Naive thymus-derived CD4-positive, alpha-beta T cell (primary cell): ENCODE data around the gene FAM83D. TPM values are rescaled to one million over a fixed set of nuclear protein-coding genes. Genes with fewer than 3 reads are reported as not detected.

Experiments used
- ATAC-seq: fragments of 150-1000 bp; cut with Tn5 transposase; 2 replicates; pipeline ENCODE4 v1.10.0; 2021; ENCODE audit warnings: mild to moderate bottlenecking, moderate library complexity
- CTCF ChIA-PET: fragments of 350-600 bp; sonication (Branson Sonifier 250); formaldehyde crosslinking; loops from one replicate; lab custom pipeline; 2021; ENCODE audit warnings: antibody characterized with exemption; lab: Charles Lee
- POLR2A ChIA-PET: fragments of 350-600 bp; sonication (Branson Sonifier 250); formaldehyde crosslinking; loops from one replicate; lab custom pipeline; 2021; ENCODE audit warnings: antibody characterized with exemption, inconsistent platforms; lab: Charles Lee
- DNase-seq, 9 donors: peaks; one replicate each; pipeline versions ENCODE4 v3.0.0 to v3.0.0-alpha.2; 2020 to 2022; ENCODE audit warnings: mixed read lengths in 1 of 9
- H3K27ac ChIP-seq: one replicate; pipeline ENCODE4 v1.7.0; 2013; ENCODE audit warnings: mild to moderate bottlenecking, low read depth, low read length, moderate library complexity
- H3K27me3 ChIP-seq, 2 donors: one replicate each; pipeline ENCODE4 v1.7.0; 2013; ENCODE audit warnings: low read length in 2 of 2, mild to moderate bottlenecking in 2 of 2, moderate library complexity in 2 of 2; ENCODE audit not compliant: control insufficient read depth in 2 of 2, insufficient read depth in 2 of 2
- H3K36me3 ChIP-seq, 3 experiments: 1 replicate in 2 of 3; 2 replicates in 1 of 3; pipeline ENCODE4 v1.7.0; 2013; ENCODE audit warnings: low read length in 3 of 3, mild to moderate bottlenecking in 3 of 3, moderate library complexity in 1 of 3; ENCODE audit not compliant: insufficient read depth in 3 of 3, control insufficient read depth in 2 of 3
- H3K4me1 ChIP-seq, 2 donors: one replicate each; pipeline ENCODE4 v1.7.0; 2013; ENCODE audit warnings: low read length in 2 of 2, mild to moderate bottlenecking in 2 of 2, moderate library complexity in 1 of 2; ENCODE audit not compliant: control insufficient read depth in 2 of 2, insufficient read depth in 2 of 2
- H3K4me3 ChIP-seq: 2 replicates; pipeline ENCODE4 v1.7.0; 2013; ENCODE audit warnings: mild to moderate bottlenecking, low read length
- H3K9me3 ChIP-seq, 3 experiments: 1 replicate in 2 of 3; 2 replicates in 1 of 3; pipeline ENCODE4 v1.7.0; 2013; ENCODE audit warnings: low read length in 3 of 3; ENCODE audit not compliant: control insufficient read depth in 2 of 3
- H3K27ac Mint-ChIP-seq, 9 donors: one replicate each; pipeline ENCODE4 v1.8.0; 2020 to 2022; ENCODE audit warnings: mixed read lengths in 9 of 9, mild to moderate bottlenecking in 8 of 9, moderate library complexity in 5 of 9, inconsistent platforms in 2 of 9
- H3K27me3 Mint-ChIP-seq, 5 donors: one replicate each; pipeline ENCODE4 v1.8.0; 2021 to 2022; ENCODE audit warnings: mixed read lengths in 5 of 5, mild to moderate bottlenecking in 1 of 5
- H3K36me3 Mint-ChIP-seq, 5 donors: one replicate each; pipeline ENCODE4 v1.8.0; 2020 to 2022; ENCODE audit warnings: mixed read lengths in 5 of 5, mild to moderate bottlenecking in 3 of 5, inconsistent platforms in 1 of 5
- H3K4me1 Mint-ChIP-seq, 7 donors: one replicate each; pipeline ENCODE4 v1.8.0; 2020 to 2022; ENCODE audit warnings: mixed read lengths in 7 of 7, mild to moderate bottlenecking in 3 of 7, inconsistent platforms in 1 of 7
- H3K4me3 Mint-ChIP-seq, 10 donors: one replicate each; pipeline ENCODE4 v1.8.0; 2020 to 2022; ENCODE audit warnings: mild to moderate bottlenecking in 10 of 10, mixed read lengths in 10 of 10, moderate library complexity in 6 of 10, inconsistent platforms in 2 of 10
- H3K9me3 Mint-ChIP-seq, 11 donors: one replicate each; pipeline ENCODE4 v1.8.0; 2020 to 2022; ENCODE audit warnings: mixed read lengths in 11 of 11, mild to moderate bottlenecking in 4 of 11, inconsistent platforms in 1 of 11, moderate library complexity in 1 of 11
- intact Hi-C, 2 donors: fragments of 100-400 bp; cut with micrococcal nuclease; formaldehyde crosslinking; loops; one replicate each; pipeline ENCODE4 v1.15.1; 2023
- polyA plus RNA-seq, 2 donors: library from polyadenylated mRNA; unstranded; fragments of 300-500 nt; fragmentation: Illumina TruSeq; gene quantifications; one replicate each; pipeline ENCODE4 v1.2.3, GENCODE V29; 2021
- total RNA-seq, 6 experiments: library from RNA in 5 of 6; stranded (reverse) in 5 of 6; gene quantifications; 1 replicate in 5 of 6; 2 replicates in 1 of 6; pipeline ENCODE4 v1.2.3 and lab custom pipeline; 2021 to 2026

The FAM83D gene
- total and polyA plus RNA-seq, 7 experiments from 2014 or later = 0.82 to 11.1 (median 1.8) TPM

DNA sequence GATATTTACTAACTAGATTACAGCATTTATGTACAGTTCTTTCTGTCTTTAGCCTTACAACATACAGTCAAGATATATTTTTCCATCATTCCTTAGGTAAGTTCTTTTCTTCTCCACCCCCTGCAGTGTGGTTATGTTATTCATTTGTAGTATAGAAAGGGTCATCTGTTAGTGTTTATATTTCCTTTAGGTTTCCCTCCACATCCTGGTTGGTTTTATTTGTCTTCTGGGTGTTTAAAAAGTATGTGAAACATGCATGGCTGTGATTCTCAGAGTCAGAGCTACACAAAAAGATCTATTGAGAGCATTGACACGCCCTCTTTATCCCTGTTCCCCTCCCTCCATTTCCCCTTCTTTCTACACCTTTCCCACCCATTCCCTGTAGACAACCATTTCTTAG lies 56.1 kb downstream of the FAM83D start:
- peaks cover 0 to 19% (median 6%) of the 10 kb centered on the region in 7 donors for H3K4me1 Mint-ChIP-seq
- Histone ChIP-seq H3K27ac (no peak overlapping the region), H3K4me1 (no peaks in the 10 kb centered on the region), H3K4me3 (no peak overlapping the region), H3K27me3 (no peaks in the 10 kb centered on the region), H3K9me3 (no peaks in the 10 kb centered on the region), H3K36me3 (peaks cover 0 to 18% (median 0%) of the 10 kb centered on the region in 3 experiments)
- intact Hi-C loops = no loop called here
- H3K27ac Mint-ChIP-seq = no peak overlapping the region
- POLR2A ChIA-PET = no interaction called here
- no peak overlapping the region for H3K4me3 Mint-ChIP-seq
- H3K9me3 Mint-ChIP-seq = no peaks in the 10 kb centered on the region
- CTCF ChIA-PET = interaction anchor here (1.6 kb wide), 1 partner anchor 98 kb away, joined by 4 read pairs; no protein-coding TSS in a partner anchor
- no peak for DNase-seq
- H3K27me3 Mint-ChIP-seq = no peaks in the 10 kb centered on the region
- H3K36me3 Mint-ChIP-seq = peaks cover 4 to 18% (median 5%) of the 10 kb centered on the region in 5 donors
- ATAC-seq = no peak

DNA sequence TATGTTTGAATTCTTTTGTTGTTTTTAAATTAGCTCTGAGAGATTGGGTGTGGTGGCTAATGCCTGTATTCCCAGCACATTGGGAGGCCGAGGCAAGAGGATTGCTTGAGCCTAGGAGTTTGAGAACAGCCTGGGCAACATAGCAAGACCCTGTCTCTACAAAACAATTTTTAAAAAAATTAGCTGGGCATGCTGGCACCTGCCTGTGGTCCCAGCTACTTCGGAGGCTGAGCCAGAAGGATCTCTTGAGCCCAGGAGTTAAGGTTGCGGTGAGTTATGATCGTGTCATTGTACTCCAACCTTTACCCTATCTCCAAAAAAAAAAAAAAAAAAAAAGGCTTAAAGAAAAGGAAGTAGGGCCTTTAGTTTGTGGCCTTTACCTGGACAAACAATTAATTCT lies 58.8 kb downstream of the FAM83D start:
- H3K4me1 ChIP-seq = no peaks in the 10 kb centered on the region
- no peaks in the 10 kb centered on the region for H3K9me3 Mint-ChIP-seq
- no peaks in the 10 kb centered on the region for H3K9me3 ChIP-seq
- no peaks in the 10 kb centered on the region for H3K27me3 ChIP-seq
- H3K36me3 Mint-ChIP-seq = peaks cover 7 to 35% (median 19%) of the 10 kb centered on the region in 5 donors
- intact Hi-C loops = no loop called here
- H3K36me3 ChIP-seq = peaks cover 0 to 24% (median 0%) of the 10 kb centered on the region in 3 experiments
- H3K4me3 Mint-ChIP-seq = no peak overlapping the region
- DNase-seq = no peak
- ChIA-PET POLR2A (interaction anchor here (1.1 kb wide), 1 partner anchor 11 kb away, joined by 3 read pairs; no protein-coding TSS in a partner anchor), CTCF (interaction anchor here (0.9 kb wide), 1 partner anchor 64 kb away, joined by 4 read pairs; no protein-coding TSS in a partner anchor)
- no peak overlapping the region for H3K4me3 ChIP-seq
- no peak for ATAC-seq
- H3K27ac ChIP-seq = no peak overlapping the region
- H3K4me1 Mint-ChIP-seq = peaks cover 0 to 25% (median 6%) of the 10 kb centered on the region in 7 donors
- H3K27ac Mint-ChIP-seq = no peak overlapping the region
- no peaks in the 10 kb centered on the region for H3K27me3 Mint-ChIP-seq

GRCh38 chr20:38985603-38986170 lies 59.5 kb downstream of the FAM83D start:
- Histone ChIP-seq H3K4me3 (no peak overlapping the region), H3K36me3 (peaks cover 0 to 24% (median 0%) of the 10 kb centered on the region in 3 experiments), H3K27me3 (no peaks in the 10 kb centered on the region), H3K27ac (no peak overlapping the region), H3K4me1 (no peaks in the 10 kb centered on the region), H3K9me3 (no peaks in the 10 kb centered on the region)
- no peak for ATAC-seq
- intact Hi-C loops = no loop called here
- ChIA-PET POLR2A (interaction anchor here (0.8 to 1.1 kb wide), 2 partner anchors 11 to 31 kb away, joined by 3 read pairs; no protein-coding TSS in a partner anchor), CTCF (no interaction called here)
- Mint-ChIP-seq H3K36me3 (peaks cover 7 to 38% (median 21%) of the 10 kb centered on the region in 5 donors), H3K4me3 (no peak overlapping the region), H3K9me3 (no peaks in the 10 kb centered on the region), H3K4me1 (peaks cover 0 to 22% (median 5%) of the 10 kb centered on the region in 7 donors), H3K27me3 (no peaks in the 10 kb centered on the region), H3K27ac (no peak overlapping the region)
- DNase-seq = no peak

DNA sequence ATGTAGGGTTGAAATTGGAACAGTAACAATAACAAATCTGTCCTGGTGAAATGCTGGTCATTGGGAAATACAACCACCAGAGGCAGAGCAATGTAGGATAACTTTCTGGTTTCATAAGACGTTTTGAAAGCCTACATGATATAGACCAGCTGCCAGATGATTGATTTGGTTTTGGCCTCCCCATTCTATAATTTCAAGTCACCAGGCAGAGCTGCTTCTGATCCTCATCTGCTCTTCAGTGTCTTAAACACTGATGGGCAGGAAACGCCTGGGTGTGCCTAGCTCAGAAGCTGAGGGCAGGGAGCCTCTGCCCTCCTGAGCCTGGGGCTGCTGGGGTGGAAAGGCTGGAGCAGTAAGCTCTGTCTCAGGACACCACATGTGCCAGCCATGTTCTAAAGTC lies 60.4 kb downstream of the FAM83D start:
- peak overlapping the region in 1 of 9 donors; percentile 51 for H3K27ac Mint-ChIP-seq

GRCh38 chr20:38987777-38988176 lies 61.6 kb downstream of the FAM83D start:
- intact Hi-C loops = no loop called here

More for the DNA sequence above, 60.4 kb downstream of the FAM83D start:
- ATAC-seq = no peak
- Mint-ChIP-seq H3K4me1 (peaks cover 0 to 22% (median 5%) of the 10 kb centered on the region in 7 donors), H3K36me3 (peaks cover 7 to 42% (median 23%) of the 10 kb centered on the region in 5 donors), H3K4me3 (no peak overlapping the region), H3K27me3 (no peaks in the 10 kb centered on the region), H3K9me3 (no peaks in the 10 kb centered on the region)
- Histone ChIP-seq H3K27ac (no peak overlapping the region), H3K27me3 (no peaks in the 10 kb centered on the region), H3K36me3 (peaks cover 0 to 24% (median 1%) of the 10 kb centered on the region in 3 experiments), H3K9me3 (no peaks in the 10 kb centered on the region), H3K4me1 (no peaks in the 10 kb centered on the region), H3K4me3 (no peak overlapping the region)
- intact Hi-C loops = no loop called here
- ChIA-PET CTCF (no interaction called here), POLR2A (no interaction called here)
- no peak for DNase-seq

GRCh38 chr20:38990728-38991127 lies 64.5 kb downstream of the FAM83D start:
- Histone ChIP-seq H3K36me3 (peaks cover 0 to 34% (median 6%) of the 10 kb centered on the region in 3 experiments), H3K4me3 (no peak overlapping the region), H3K27ac (no peak overlapping the region), H3K27me3 (no peaks in the 10 kb centered on the region), H3K9me3 (no peaks in the 10 kb centered on the region), H3K4me1 (no peaks in the 10 kb centered on the region)
- Mint-ChIP-seq H3K4me3 (no peak overlapping the region), H3K27ac (no peak overlapping the region), H3K4me1 (peaks cover 0 to 15% (median 0%) of the 10 kb centered on the region in 7 donors), H3K36me3 (peaks cover 3 to 58% (median 21%) of the 10 kb centered on the region in 5 donors), H3K27me3 (no peaks in the 10 kb centered on the region), H3K9me3 (no peaks in the 10 kb centered on the region)
- POLR2A ChIA-PET = no interaction called here
- DNase-seq (no peak), ATAC-seq (no peak)
- intact Hi-C loops = no loop called here
- CTCF ChIA-PET = interaction anchor here (1.5 kb wide), 1 partner anchor 16 kb away, joined by 6 read pairs; no protein-coding TSS in a partner anchor

More at GRCh38 chr20:38987777-38988176, 61.6 kb downstream of the FAM83D start:
- Mint-ChIP-seq H3K9me3 (no peaks in the 10 kb centered on the region), H3K4me1 (peaks cover 0 to 15% (median 0%) of the 10 kb centered on the region in 7 donors), H3K4me3 (peak overlapping the region in 1 of 10 donors; percentile 22), H3K36me3 (peaks cover 7 to 46% (median 25%) of the 10 kb centered on the region in 5 donors), H3K27ac (peak overlapping the region in 1 of 9 donors; percentile 35), H3K27me3 (no peaks in the 10 kb centered on the region)
- no peak for ATAC-seq
- Histone ChIP-seq H3K27ac (no peak overlapping the region), H3K9me3 (no peaks in the 10 kb centered on the region), H3K4me1 (no peaks in the 10 kb centered on the region), H3K4me3 (no peak overlapping the region), H3K36me3 (peaks cover 0 to 31% (median 6%) of the 10 kb centered on the region in 3 experiments), H3K27me3 (no peaks in the 10 kb centered on the region)
- DNase-seq = no peak
- ChIA-PET CTCF (no interaction called here), POLR2A (no interaction called here)
